Upper lobe of right lung (tissue), 1 donor: ENCODE results near the gene MAGI2. TPM values are rescaled to one million over a fixed set of nuclear protein-coding genes. Genes with fewer than 3 reads are reported as not detected.

Experiments used
- ATAC-seq: fragments of 200-7000 bp; cut with Tn5 transposase; one replicate; pipeline ENCODE4 v1.9.1; 2020; ENCODE audit warnings: mild to moderate bottlenecking, moderate library complexity
- DNase-seq: peaks from one replicate; pipeline ENCODE4 v3.0.0-alpha.2; 2020
- H3K27ac ChIP-seq: fragments of 200-600 bp; one replicate; pipeline ENCODE4 v1.8.0; 2022
- H3K27me3 ChIP-seq: fragments of 200-600 bp; one replicate; pipeline ENCODE4 v1.8.0; 2022; ENCODE audit warnings: mild to moderate bottlenecking
- H3K36me3 ChIP-seq: fragments of 200-600 bp; one replicate; pipeline ENCODE4 v1.8.0; 2022
- H3K4me1 ChIP-seq: fragments of 200-600 bp; one replicate; pipeline ENCODE4 v1.8.0; 2022
- H3K4me3 ChIP-seq: fragments of 200-600 bp; one replicate; pipeline ENCODE4 v1.8.0; 2022; ENCODE audit warnings: mild to moderate bottlenecking
- H3K9me3 ChIP-seq: fragments of 200-600 bp; one replicate; pipeline ENCODE4 v1.8.0; 2022
- intact Hi-C: fragments of 100-400 bp; cut with DNase I; formaldehyde crosslinking; loops from one replicate; pipeline ENCODE4 v1.11.0; 2022
- total RNA-seq: library from RNA; stranded (reverse); fragmentation: NEBNext Ultra II Directional; extraction: Animal tissue kit (Norgen Biotek cat#: 25700); gene quantifications from one replicate; pipeline ENCODE4 v1.2.1, GENCODE V29; 2021
- TF ChIP-seq, protein P1 (sequence below): fragments of 200-600 bp; IDR thresholded peaks from one replicate; pipeline ENCODE4 v1.8.0; 2022; ENCODE audit warnings: antibody characterized with exemption
- donor health status: DM: no; HTN: yes; CAD: no; lungs with severe emphysema.

The MAGI2 gene
- total RNA-seq, 1 donor from 2014 or later = 12.8 TPM

DNA sequence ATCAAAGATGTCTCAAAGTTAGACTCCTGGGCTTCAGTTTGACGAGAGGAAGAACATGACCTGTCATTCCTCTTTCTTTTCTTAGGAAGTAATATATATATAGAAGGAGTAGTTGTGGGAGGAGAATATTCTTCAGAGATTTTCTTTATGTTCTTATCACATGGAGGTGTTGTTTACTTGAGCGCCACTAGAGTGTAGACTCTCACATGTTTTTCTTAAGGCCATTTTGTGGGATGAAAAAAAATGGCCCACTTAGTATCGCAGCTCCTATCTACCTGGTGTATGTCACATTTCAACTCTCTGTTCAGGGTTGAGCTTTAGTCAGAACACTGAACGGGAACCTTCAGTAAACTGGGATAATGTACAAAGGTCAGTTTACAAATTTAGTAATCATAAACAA is 1009.7 kb downstream of the MAGI2 start:
- H3K4me3 ChIP-seq = no peak overlapping the region
- TF ChIP-seq, protein P1, sequence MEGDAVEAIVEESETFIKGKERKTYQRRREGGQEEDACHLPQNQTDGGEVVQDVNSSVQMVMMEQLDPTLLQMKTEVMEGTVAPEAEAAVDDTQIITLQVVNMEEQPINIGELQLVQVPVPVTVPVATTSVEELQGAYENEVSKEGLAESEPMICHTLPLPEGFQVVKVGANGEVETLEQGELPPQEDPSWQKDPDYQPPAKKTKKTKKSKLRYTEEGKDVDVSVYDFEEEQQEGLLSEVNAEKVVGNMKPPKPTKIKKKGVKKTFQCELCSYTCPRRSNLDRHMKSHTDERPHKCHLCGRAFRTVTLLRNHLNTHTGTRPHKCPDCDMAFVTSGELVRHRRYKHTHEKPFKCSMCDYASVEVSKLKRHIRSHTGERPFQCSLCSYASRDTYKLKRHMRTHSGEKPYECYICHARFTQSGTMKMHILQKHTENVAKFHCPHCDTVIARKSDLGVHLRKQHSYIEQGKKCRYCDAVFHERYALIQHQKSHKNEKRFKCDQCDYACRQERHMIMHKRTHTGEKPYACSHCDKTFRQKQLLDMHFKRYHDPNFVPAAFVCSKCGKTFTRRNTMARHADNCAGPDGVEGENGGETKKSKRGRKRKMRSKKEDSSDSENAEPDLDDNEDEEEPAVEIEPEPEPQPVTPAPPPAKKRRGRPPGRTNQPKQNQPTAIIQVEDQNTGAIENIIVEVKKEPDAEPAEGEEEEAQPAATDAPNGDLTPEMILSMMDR = no peak
- H3K36me3 ChIP-seq = no peaks in the 10 kb centered on the region
- no peaks in the 10 kb centered on the region for H3K27me3 ChIP-seq
- intact Hi-C loops = no loop called here
- DNase-seq = no peak
- H3K4me1 ChIP-seq = no peaks in the 10 kb centered on the region
- no peak overlapping the region for H3K27ac ChIP-seq
- H3K9me3 ChIP-seq = no peaks in the 10 kb centered on the region
- no peak for ATAC-seq

DNA sequence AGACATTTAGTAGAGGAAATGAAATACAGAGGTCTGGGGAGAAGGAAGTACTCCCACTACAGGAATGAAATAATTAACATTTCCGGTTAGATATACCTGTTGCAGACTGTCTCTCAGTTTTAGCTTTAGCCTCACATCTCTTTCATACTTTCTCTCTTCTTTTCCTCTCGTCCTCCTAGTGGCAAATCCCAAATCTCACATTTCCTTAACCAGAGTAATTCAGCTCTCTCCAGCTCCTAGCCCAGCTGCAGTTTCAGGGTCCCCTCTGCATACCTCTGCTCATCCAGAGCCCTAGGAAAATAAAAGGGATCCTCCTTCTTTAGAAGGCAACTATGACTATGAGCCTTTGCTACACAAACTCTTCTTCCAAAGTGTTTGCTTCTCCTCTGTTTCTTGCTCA is 1011.7 kb downstream of the MAGI2 start:
- ATAC-seq = no peak

DNA sequence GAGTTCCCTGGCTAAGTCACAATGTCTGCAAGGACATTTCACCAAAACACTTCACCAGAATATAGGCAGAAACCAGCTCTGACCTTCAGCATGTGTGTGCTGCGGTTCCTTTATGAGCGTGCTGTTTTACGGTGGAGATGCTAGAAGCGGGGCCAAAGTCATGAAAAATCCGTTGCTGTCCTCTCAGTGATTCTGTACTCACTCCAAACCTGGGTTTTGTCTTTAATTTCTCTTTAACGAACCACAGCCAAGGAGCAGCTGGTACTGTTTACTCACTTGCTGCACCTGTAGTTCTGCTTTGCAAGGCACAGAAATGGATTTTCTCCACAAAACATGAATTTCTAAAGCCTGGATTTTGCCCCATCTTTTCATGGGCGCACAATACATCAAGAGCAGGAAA is 1015.0 kb downstream of the MAGI2 start:
- H3K27ac ChIP-seq = no peak overlapping the region
- no peak overlapping the region for H3K4me3 ChIP-seq
- no peaks in the 10 kb centered on the region for H3K27me3 ChIP-seq
- ATAC-seq (no peak), DNase-seq (no peak)
- H3K4me1 ChIP-seq = no peaks in the 10 kb centered on the region
- intact Hi-C loops = no loop called here
- no peaks in the 10 kb centered on the region for H3K9me3 ChIP-seq
- H3K36me3 ChIP-seq = no peaks in the 10 kb centered on the region
- TF ChIP-seq, protein P1 = no peak

More for the DNA sequence above, 1011.7 kb downstream of the MAGI2 start:
- Histone ChIP-seq H3K4me3 (no peak overlapping the region), H3K27ac (no peak overlapping the region), H3K36me3 (no peaks in the 10 kb centered on the region), H3K9me3 (no peaks in the 10 kb centered on the region), H3K27me3 (no peaks in the 10 kb centered on the region), H3K4me1 (no peaks in the 10 kb centered on the region)
- TF ChIP-seq, protein P1 = no peak
- intact Hi-C loops = no loop called here
- DNase-seq = no peak

DNA sequence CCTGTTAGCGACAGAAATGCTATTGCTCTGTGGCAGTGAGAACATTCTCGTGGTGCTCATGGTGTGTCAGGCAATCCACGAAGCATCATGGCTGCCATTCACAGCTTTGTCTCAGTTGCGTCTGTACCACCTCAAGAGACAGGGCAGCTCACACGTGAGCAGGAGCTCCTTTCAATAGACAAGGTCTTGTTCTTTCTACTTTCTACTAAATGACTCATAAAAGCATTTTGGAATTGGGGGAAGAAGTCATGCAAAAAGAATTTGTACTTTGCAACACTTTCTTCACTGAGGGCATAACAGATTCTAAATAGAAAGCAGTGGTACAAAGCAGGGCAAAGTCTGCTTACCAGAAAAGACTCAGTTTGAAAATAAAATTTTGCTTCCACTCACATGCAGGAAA is 1016.3 kb downstream of the MAGI2 start:
- H3K27ac ChIP-seq = no peak overlapping the region
- DNase-seq (no peak), ATAC-seq (no peak)
- H3K36me3 ChIP-seq = no peaks in the 10 kb centered on the region
- no peaks in the 10 kb centered on the region for H3K27me3 ChIP-seq
- no peaks in the 10 kb centered on the region for H3K9me3 ChIP-seq
- intact Hi-C loops = no loop called here
- TF ChIP-seq, protein P1 = no peak
- no peaks in the 10 kb centered on the region for H3K4me1 ChIP-seq
- no peak overlapping the region for H3K4me3 ChIP-seq

DNA sequence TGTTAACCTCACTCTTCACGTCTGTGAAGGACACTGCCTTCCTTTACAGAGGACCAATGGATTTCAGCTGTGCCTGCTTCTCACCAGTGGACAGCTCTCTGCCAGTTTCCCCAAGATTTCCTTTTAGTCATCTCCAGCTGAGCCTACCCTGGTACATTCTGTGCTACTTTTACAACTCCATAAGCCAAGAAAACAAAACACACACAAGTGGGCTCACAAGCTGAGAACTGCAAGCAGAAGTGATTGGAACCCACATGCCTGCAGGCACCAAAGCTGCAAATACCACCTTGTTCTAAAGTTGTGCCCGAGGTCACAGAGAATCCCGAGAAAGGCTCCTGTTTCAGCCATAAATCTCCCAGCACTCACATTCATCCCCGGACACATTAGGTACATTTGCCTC is 1018.1 kb downstream of the MAGI2 start:
- DNase-seq (no peak), ATAC-seq (no peak)
- TF ChIP-seq, protein P1 = no peak
- H3K4me3 ChIP-seq = no peak overlapping the region
- no peaks in the 10 kb centered on the region for H3K9me3 ChIP-seq
- no peaks in the 10 kb centered on the region for H3K27me3 ChIP-seq
- H3K4me1 ChIP-seq = no peaks in the 10 kb centered on the region
- H3K27ac ChIP-seq = no peak overlapping the region
- intact Hi-C loops = no loop called here
- no peaks in the 10 kb centered on the region for H3K36me3 ChIP-seq

DNA sequence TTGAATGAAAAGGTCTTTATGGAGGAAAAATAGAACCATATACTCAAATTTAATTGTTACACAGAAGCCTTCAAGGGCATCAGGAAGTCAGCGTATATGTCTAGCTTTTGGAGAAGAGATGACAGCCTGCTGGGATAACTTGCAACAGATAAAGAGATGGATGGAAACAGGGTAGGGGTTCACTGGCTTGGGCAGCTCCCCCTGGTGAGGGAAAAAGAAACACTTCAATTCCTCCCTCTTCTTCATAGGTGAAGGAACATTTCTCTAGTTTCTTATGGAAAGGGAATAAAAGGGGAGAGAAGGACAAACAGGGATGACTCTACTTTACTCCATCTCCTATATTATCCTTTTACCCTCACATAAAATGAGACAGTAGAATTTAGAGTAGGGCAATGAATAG is 1019.2 kb downstream of the MAGI2 start:
- ATAC-seq (no peak), DNase-seq (no peak)
- Histone ChIP-seq H3K4me3 (no peak overlapping the region), H3K27ac (no peak overlapping the region), H3K36me3 (no peaks in the 10 kb centered on the region), H3K4me1 (no peaks in the 10 kb centered on the region), H3K9me3 (no peaks in the 10 kb centered on the region), H3K27me3 (no peaks in the 10 kb centered on the region)
- TF ChIP-seq, protein P1 = no peak
- intact Hi-C loops = no loop called here
